HepG2 (cell line): ENCODE results near the gene SEC31B. TPM values are rescaled to one million over a fixed set of nuclear protein-coding genes. Genes with fewer than 3 reads are reported as not detected.

Source experiments
- AFF4 ChIP-seq: sonication (generic); formaldehyde crosslinking; IDR thresholded peaks from 2 replicates; pipeline ENCODE4 v1.4.0; 2020; ENCODE audit warnings: missing genetic modification reagents
- BHLHE40 ChIP-seq: IDR thresholded peaks from 2 replicates; pipeline ENCODE4 v1.6.1; 2011; ENCODE audit warnings: low read length, improper control_type of control experiment
- CBFB ChIP-seq: sonication (generic); formaldehyde crosslinking; IDR thresholded peaks from 2 replicates; pipeline ENCODE4 v1.4.0; 2020; ENCODE audit warnings: missing genetic modification reagents
- CCDC6 ChIP-seq: sonication (generic); formaldehyde crosslinking; IDR thresholded peaks from 2 replicates; pipeline ENCODE4 v1.8.1; 2022; ENCODE audit warnings: mild to moderate bottlenecking, missing genetic modification reagents, moderate library complexity
- GPN1 ChIP-seq: sonication (generic); formaldehyde crosslinking; IDR thresholded peaks from 2 replicates; pipeline ENCODE4 v1.5.1; 2020; ENCODE audit warnings: missing genetic modification reagents, borderline replicate concordance
- GTF2F1 ChIP-seq: fragments of 150-350 bp; IDR thresholded peaks from 2 replicates; pipeline ENCODE4 v1.6.1; 2014; ENCODE audit warnings: low read length
- JARID2 ChIP-seq: sonication (generic); formaldehyde crosslinking; IDR thresholded peaks from 2 replicates; pipeline ENCODE4 v1.8.1; 2023; ENCODE audit warnings: missing genetic modification reagents, inconsistent platforms; ENCODE audit not compliant: insufficient replicate concordance
- KAT7 ChIP-seq: IDR thresholded peaks from 2 replicates; pipeline ENCODE4 v1.6.1; 2018; ENCODE audit warnings: borderline replicate concordance, missing compliant biosample characterization
- NRL ChIP-seq: sonication (generic); formaldehyde crosslinking; IDR thresholded peaks from 2 replicates; pipeline ENCODE4 v1.5.0; 2020; ENCODE audit warnings: missing genetic modification reagents, mild to moderate bottlenecking, moderate library complexity, borderline replicate concordance
- ONECUT2 ChIP-seq: sonication (generic); formaldehyde crosslinking; IDR thresholded peaks from 2 replicates; pipeline ENCODE4 v1.4.0; 2020; ENCODE audit warnings: missing genetic modification reagents
- POLR2AphosphoS5 ChIP-seq: IDR thresholded peaks from 2 replicates; pipeline ENCODE4 v1.6.1; 2012; ENCODE audit warnings: low read depth, low read length
- SOX5 ChIP-seq: IDR thresholded peaks from 2 replicates; pipeline ENCODE4 v1.6.1; 2016; ENCODE audit warnings: borderline replicate concordance
- ZBTB43 ChIP-seq: sonication (generic); formaldehyde crosslinking; conservative IDR thresholded peaks from 2 replicates; pipeline ENCODE4 v1.4.0; 2020; ENCODE audit warnings: missing genetic modification reagents
- ZEB1 ChIP-seq: IDR thresholded peaks from 2 replicates; pipeline ENCODE4 v1.6.1; 2012; ENCODE audit warnings: mild to moderate bottlenecking, low read depth, inconsistent platforms; ENCODE audit not compliant: insufficient replicate concordance
- ZFX ChIP-seq: sonication (generic); formaldehyde crosslinking; IDR thresholded peaks from 2 replicates; pipeline ENCODE4 v1.4.0; 2020; ENCODE audit warnings: mild to moderate bottlenecking, low read depth, missing genetic modification reagents, moderate library complexity
- ZNF121 ChIP-seq: sonication (generic); formaldehyde crosslinking; IDR thresholded peaks from 2 replicates; pipeline ENCODE4 v1.5.0; 2020; ENCODE audit warnings: mild to moderate bottlenecking, missing genetic modification reagents
- ZNF225 ChIP-seq: sonication (generic); formaldehyde crosslinking; IDR thresholded peaks from 2 replicates; pipeline ENCODE4 v1.4.0; 2020; ENCODE audit warnings: mild to moderate bottlenecking, missing genetic modification reagents
- ZNF567 ChIP-seq: sonication (generic); formaldehyde crosslinking; IDR thresholded peaks from 2 replicates; pipeline ENCODE4 v1.8.1; 2023; ENCODE audit warnings: mild to moderate bottlenecking, missing genetic modification reagents, borderline replicate concordance
- ZNF572 ChIP-seq: sonication (generic); formaldehyde crosslinking; IDR thresholded peaks from 2 replicates; pipeline ENCODE4 v1.5.1; 2020; ENCODE audit warnings: mild to moderate bottlenecking, missing genetic modification reagents
- ZNF605 ChIP-seq: sonication (generic); formaldehyde crosslinking; IDR thresholded peaks from 2 replicates; pipeline ENCODE4 v1.8.0; 2022; ENCODE audit warnings: mild to moderate bottlenecking, missing genetic modification reagents
- ZNF614 ChIP-seq: IDR thresholded peaks from 2 replicates; pipeline ENCODE4 v1.6.1; 2018; ENCODE audit warnings: missing biosample characterization, missing genetic modification reagents, inconsistent platforms, borderline replicate concordance
- ZNF766 ChIP-seq: sonication (generic); formaldehyde crosslinking; IDR thresholded peaks from 2 replicates; pipeline ENCODE4 v1.5.0; 2020; ENCODE audit warnings: missing genetic modification reagents, borderline replicate concordance
- ZNF768 ChIP-seq: sonication (generic); formaldehyde crosslinking; IDR thresholded peaks from 2 replicates; pipeline ENCODE4 v1.4.0; 2020; ENCODE audit warnings: missing genetic modification reagents
- polyA plus RNA-seq, 8 experiments: library from polyadenylated mRNA; depleted of rRNA in 3 of 8; stranded (reverse) in 7 of 8; unstranded in 1 of 8; fragments of >200 nt; fragmentation: Illumina TruSeq in 4 of 8; extraction: Trizol in 4 of 8; gene quantifications; 2 replicates each; pipeline versions ENCODE4 v1.2.1 to v1.2.3, GENCODE V29; 2011 to 2016; ENCODE audit warnings: low read depth in 4 of 8, missing spikeins in 1 of 8, mixed read lengths in 1 of 8; ENCODE audit not compliant: insufficient read depth in 1 of 8
- total RNA-seq, 5 experiments: library from RNA; depleted of rRNA; stranded (reverse); fragments of >200 nt; fragmentation: Illumina TruSeq; extraction: Trizol; gene quantifications; 2 replicates each; pipeline ENCODE4 v1.2.3, GENCODE V29; 2016; ENCODE audit warnings: low read depth in 1 of 5
- TF ChIP-seq, protein P1 (sequence below): sonication (generic); formaldehyde crosslinking; IDR thresholded peaks from 2 replicates; pipeline ENCODE4 v1.4.0; 2020; ENCODE audit warnings: missing genetic modification reagents

The SEC31B gene
- total and polyA plus RNA-seq, 2 of the 13 experiments (the other 11 are each of a cell fraction or from before 2014, with no cell fraction given) = 2.0 to 8.3 TPM

GRCh38 chr10:100529475-100530298, 10.0 kb upstream of the SEC31B start, which contains the start of gene NDUFB8 (continued):
- TF ChIP-seq, protein P1, sequence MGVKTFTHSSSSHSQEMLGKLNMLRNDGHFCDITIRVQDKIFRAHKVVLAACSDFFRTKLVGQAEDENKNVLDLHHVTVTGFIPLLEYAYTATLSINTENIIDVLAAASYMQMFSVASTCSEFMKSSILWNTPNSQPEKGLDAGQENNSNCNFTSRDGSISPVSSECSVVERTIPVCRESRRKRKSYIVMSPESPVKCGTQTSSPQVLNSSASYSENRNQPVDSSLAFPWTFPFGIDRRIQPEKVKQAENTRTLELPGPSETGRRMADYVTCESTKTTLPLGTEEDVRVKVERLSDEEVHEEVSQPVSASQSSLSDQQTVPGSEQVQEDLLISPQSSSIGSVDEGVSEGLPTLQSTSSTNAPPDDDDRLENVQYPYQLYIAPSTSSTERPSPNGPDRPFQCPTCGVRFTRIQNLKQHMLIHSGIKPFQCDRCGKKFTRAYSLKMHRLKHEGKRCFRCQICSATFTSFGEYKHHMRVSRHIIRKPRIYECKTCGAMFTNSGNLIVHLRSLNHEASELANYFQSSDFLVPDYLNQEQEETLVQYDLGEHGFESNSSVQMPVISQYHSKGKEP (CRISPR knock-in tag) = no peak
- peak; percentile 27 for TF ChIP-seq ZNF225 (CRISPR knock-in tag)
- TF ChIP-seq ONECUT2 (CRISPR knock-in tag) = no peak
- TF ChIP-seq ZNF121 (CRISPR knock-in tag) = 0 out of 2 replicates have a peak, but pooled peaks have one; percentile 21
- no peak for TF ChIP-seq ZEB1
- TF ChIP-seq CBFB (CRISPR knock-in tag) = no peak; the same call in 1 of the 2 replicates
- TF ChIP-seq BHLHE40 = peak; percentile 67
- peak; percentile 24; the same call in 1 of the 2 replicates for TF ChIP-seq CCDC6 (CRISPR knock-in tag)
- TF ChIP-seq ZNF605 (CRISPR knock-in tag) = peak; percentile 79
- TF ChIP-seq ZNF614 (CRISPR knock-in tag) = peak; percentile 39; the same call in 1 of the 2 replicates
- no peak for TF ChIP-seq ZBTB43
- TF ChIP-seq GTF2F1 = no peak
- peak; percentile 77; the same call in 1 of the 2 replicates for TF ChIP-seq NRL (CRISPR knock-in tag)
- TF ChIP-seq GPN1 (CRISPR knock-in tag) = no peak
- TF ChIP-seq KAT7 (CRISPR knock-in tag) = peak; percentile 67; the same call in 1 of the 2 replicates
- no peak for TF ChIP-seq ZNF768 (CRISPR knock-in tag)
- peak; percentile 26; the same call in 1 of the 2 replicates for TF ChIP-seq ZNF572 (CRISPR knock-in tag)
- no peak; the same call in 1 of the 2 replicates for TF ChIP-seq ZNF567 (CRISPR knock-in tag)
- TF ChIP-seq SOX5 = no peak
- TF ChIP-seq ZFX (CRISPR knock-in tag) = peak; percentile 83
- peak; percentile 94 for TF ChIP-seq POLR2AphosphoS5
- no peak for TF ChIP-seq ZNF766 (CRISPR knock-in tag)
- TF ChIP-seq JARID2 (CRISPR knock-in tag) = no peak
- TF ChIP-seq AFF4 (CRISPR knock-in tag) = no peak
